Endothelial cell of umbilical vein (primary cell): ENCODE measurements around the gene THSD7B. TPM values are rescaled to one million over a fixed set of nuclear protein-coding genes. Genes with fewer than 3 reads are reported as not detected.

ENCODE experiments used
- BruUV-seq: library from RNA; stranded (reverse); fragments of 400-500 nt; replicated peaks from 2 replicates; lab custom pipeline; 2021; lab: Mats Ljungman, UMichigan
- CTCF ChIA-PET: fragments of 300-600, 350-600 bp; sonication (Branson Sonifier 250); formaldehyde crosslinking; loops from one replicate; lab custom pipeline; 2021; ENCODE audit warnings: antibody characterized with exemption, inconsistent platforms; lab: Charles Lee
- POLR2A ChIA-PET: fragments of 300-600, 350-600 bp; sonication (Branson Sonifier 250); formaldehyde crosslinking; loops from one replicate; lab custom pipeline; 2021; ENCODE audit warnings: antibody characterized with exemption, inconsistent platforms; lab: Charles Lee
- DNase-seq: peaks from one replicate; pipeline ENCODE4 v3.0.0-alpha.2; 2011; ENCODE audit warnings: low read depth, low spot score
- FAIRE-seq: peaks from 2 replicates; lab custom pipeline; 2011; peaks lifted over from hg19 to GRCh38; lab: Jason Lieb, UNC
- H2AFZ ChIP-seq: 2 replicates; pipeline ENCODE4 v1.6.0; 2012; ENCODE audit warnings: low read depth, low read length, control low read depth, inconsistent platforms
- H3K27ac ChIP-seq: 2 replicates; pipeline ENCODE4 v1.5.1; 2011; ENCODE audit warnings: low read depth, mild to moderate bottlenecking, control low read depth, low read length, moderate library complexity; ENCODE audit not compliant: insufficient read depth
- H3K27me3 ChIP-seq, 2 experiments: 2 replicates each; pipeline versions ENCODE4 v1.6.0 to v1.6.1; 2011; ENCODE audit warnings: low read length in 2 of 2, mixed read lengths in 1 of 2; ENCODE audit not compliant: control insufficient read depth in 2 of 2, insufficient read depth in 2 of 2
- H3K36me3 ChIP-seq, 2 experiments: 2 replicates in 1 of 2; 3 replicates in 1 of 2; pipeline ENCODE4 v1.5.1; 2011; ENCODE audit warnings: low read length in 2 of 2, mild to moderate bottlenecking in 1 of 2, moderate library complexity in 1 of 2; ENCODE audit not compliant: control insufficient read depth in 2 of 2, insufficient read depth in 2 of 2; ENCODE audit errors: extremely low read depth in 1 of 2
- H3K4me1 ChIP-seq: 3 replicates; pipeline ENCODE4 v1.5.1; 2011; ENCODE audit warnings: mild to moderate bottlenecking, low read length; ENCODE audit not compliant: control insufficient read depth, insufficient read depth; ENCODE audit errors: extremely low read depth
- H3K4me2 ChIP-seq: 2 replicates; pipeline ENCODE4 v1.6.1; 2011; ENCODE audit warnings: low read length, control low read depth, mixed read lengths; ENCODE audit not compliant: insufficient read depth
- H3K4me3 ChIP-seq, 3 experiments: fragments of 200-600 bp in 1 of 3; sonication (generic), shearing (Covaris generic) in 1 of 3; replicated peaks in 1 of 3; 2 replicates each; pipeline ENCODE4 v1.5.1; 2011 to 2016; ENCODE audit warnings: control low read depth in 3 of 3, low read length in 3 of 3, mild to moderate bottlenecking in 2 of 3, inconsistent platforms in 1 of 3, low read depth in 1 of 3, moderate library complexity in 1 of 3; ENCODE audit not compliant: insufficient read depth in 1 of 3
- H3K79me2 ChIP-seq: 2 replicates; pipeline ENCODE4 v1.6.0; 2012; ENCODE audit warnings: low read length, inconsistent platforms; ENCODE audit not compliant: control insufficient read depth, insufficient read depth
- H3K9ac ChIP-seq: replicated peaks from 2 replicates; pipeline ENCODE3; 2011; ENCODE audit warnings: low read length, control low read depth; ENCODE audit not compliant: insufficient read depth; ENCODE audit errors: extremely low read depth
- H3K9me1 ChIP-seq: replicated peaks from 3 replicates; pipeline ENCODE4 v1.6.0; 2011; ENCODE audit warnings: mild to moderate bottlenecking, low read length; ENCODE audit not compliant: control insufficient read depth, insufficient read depth; ENCODE audit errors: extremely low read depth
- H3K9me3 ChIP-seq: replicated peaks from 2 replicates; pipeline ENCODE4 v1.5.1; 2012; ENCODE audit warnings: low read length, inconsistent platforms; ENCODE audit not compliant: control insufficient read depth, insufficient read depth
- H4K20me1 ChIP-seq: replicated peaks from 2 replicates; pipeline ENCODE3; 2011; ENCODE audit warnings: mild to moderate bottlenecking, low read length; ENCODE audit not compliant: control insufficient read depth, insufficient read depth; ENCODE audit errors: extremely low read depth
- CTCF ChIP-seq, 2 donors: IDR thresholded peaks; 1 replicate in 1 of 2; 2 replicates in 1 of 2; pipeline ENCODE4 v1.5.1; 2011; ENCODE audit warnings: low read length in 2 of 2, mild to moderate bottlenecking in 2 of 2, moderate library complexity in 2 of 2, control low read depth in 1 of 2, inconsistent platforms in 1 of 2, low read depth in 1 of 2; ENCODE audit not compliant: insufficient read depth in 1 of 2; ENCODE audit errors: extremely low read depth in 1 of 2
- EZH2 ChIP-seq: IDR thresholded peaks from 2 replicates; pipeline ENCODE4 v1.6.1; 2012; ENCODE audit warnings: borderline replicate concordance, low read depth, mild to moderate bottlenecking, moderate library complexity, low read length, inconsistent platforms; ENCODE audit not compliant: severe bottlenecking
- FOS ChIP-seq: IDR thresholded peaks from 2 replicates; pipeline ENCODE4 v1.6.1; 2011; ENCODE audit warnings: mild to moderate bottlenecking, low read length, moderate library complexity, borderline replicate concordance; ENCODE audit not compliant: insufficient read depth
- GATA2 ChIP-seq: IDR thresholded peaks from 2 replicates; pipeline ENCODE4 v1.7.0; 2011; ENCODE audit warnings: low read depth, mild to moderate bottlenecking, moderate library complexity, mixed read lengths, low read length; ENCODE audit not compliant: insufficient read length, insufficient read depth
- JUN ChIP-seq: IDR thresholded peaks from 2 replicates; pipeline ENCODE4 v1.6.1; 2011; ENCODE audit warnings: borderline replicate concordance, low read depth; ENCODE audit not compliant: insufficient read length, insufficient read depth
- MAX ChIP-seq: IDR thresholded peaks from 2 replicates; pipeline ENCODE4 v1.6.1; 2011; ENCODE audit not compliant: insufficient read depth, insufficient read length
- MYC ChIP-seq: IDR thresholded peaks from one replicate; pipeline ENCODE4 v1.6.1; 2011; ENCODE audit warnings: mild to moderate bottlenecking, low read depth, low read length
- POLR2A ChIP-seq: IDR thresholded peaks from 2 replicates; pipeline ENCODE4 v1.6.1; 2012; ENCODE audit warnings: low read depth, mild to moderate bottlenecking, control low read depth, low read length
- POLR2AphosphoS5 ChIP-seq: IDR thresholded peaks from 2 replicates; pipeline ENCODE4 v1.6.1; 2012; ENCODE audit warnings: low read depth, mild to moderate bottlenecking, control low read depth, low read length, moderate library complexity; ENCODE audit not compliant: insufficient read depth
- dilution Hi-C: fragments of 300-500 bp; cut with MboI; formaldehyde crosslinking; loops from one replicate; pipeline ENCODE4 v1.15.0; 2019; ENCODE audit warnings: low sequenced_read_pairs; ENCODE audit not compliant: extremely low pct_ligation_motif_present
- intact Hi-C: fragments of 100-400 bp; cut with micrococcal nuclease; formaldehyde crosslinking; loops from one replicate; pipeline ENCODE4 v1.10.0; 2022
- polyA plus RNA-seq, 4 experiments: library from polyadenylated mRNA; depleted of rRNA in 3 of 4; stranded (reverse) in 3 of 4; unstranded in 1 of 4; fragments of >200 nt; gene quantifications; 2 replicates each; pipeline versions ENCODE4 v1.2.1 to v1.2.3, GENCODE V29; 2011 to 2012; ENCODE audit warnings: missing spikeins in 1 of 4
- total RNA-seq: library from RNA; stranded (reverse); gene quantifications from 2 replicates; pipeline ENCODE4 v1.2.3, GENCODE V29; 2021

The THSD7B gene
- total and polyA plus RNA-seq, 2 donors (not counting 3 experiments of a cell fraction or from before 2014, with no cell fraction given): 0.04 TPM; not detected in 1

- no peaks in the 10 kb centered on the region for H3K9me3 ChIP-seq
- no peak overlapping the region for H3K27ac ChIP-seq
- DNase-seq (no peak), FAIRE-seq (no peak)
- no peak overlapping the region for H3K4me3 ChIP-seq
- no peaks in the 10 kb centered on the region for H3K4me1 ChIP-seq
- no peak overlapping the region for H3K9ac ChIP-seq
- H3K36me3 ChIP-seq: no peaks in the 10 kb centered on the region
- no peaks in the 10 kb centered on the region for H4K20me1 ChIP-seq
- CTCF ChIA-PET: no interaction called here
- H3K27me3 ChIP-seq: no peaks in the 10 kb centered on the region
- dilution Hi-C loops: no loop called here
- no peak overlapping the region for H2AFZ ChIP-seq
- POLR2A ChIA-PET: no interaction called here
- no TSS peak for BruUV-seq
- no peak overlapping the region for H3K4me2 ChIP-seq
- no peaks in the 10 kb centered on the region for H3K79me2 ChIP-seq
- no peak for TF ChIP-seq MYC
- no peak for TF ChIP-seq GATA2
- no peak for TF ChIP-seq CTCF (IDR thresholded peaks at IDR 0.05; ENCODE audit: extremely low read depth in 1 of 2, insufficient read depth in 1 of 2, low read depth in 1 of 2, low read length in 2 of 2)
- TF ChIP-seq JUN: no peak
- no peak for TF ChIP-seq FOS
- TF ChIP-seq MAX: no peak
- no peak for TF ChIP-seq EZH2
- TF ChIP-seq POLR2A: no peak
- TF ChIP-seq POLR2AphosphoS5: no peak
- H3K9me1 ChIP-seq: no peaks in the 10 kb centered on the region
- intact Hi-C loops: no loop called here
Observed at GRCh38 chr2:136962105-136962725, 196.9 kb downstream of the THSD7B start.
